GM18861 (cell line): ENCODE results near the gene CTNNBL1.

ENCODE experiments used
- ATAC-seq: cut with Tn5 transposase; IDR thresholded peaks from one replicate; pipeline ENCODE4 v1.9.1; 2021; ENCODE audit not compliant: unreplicated experiment

The CTNNBL1 gene

DNA sequence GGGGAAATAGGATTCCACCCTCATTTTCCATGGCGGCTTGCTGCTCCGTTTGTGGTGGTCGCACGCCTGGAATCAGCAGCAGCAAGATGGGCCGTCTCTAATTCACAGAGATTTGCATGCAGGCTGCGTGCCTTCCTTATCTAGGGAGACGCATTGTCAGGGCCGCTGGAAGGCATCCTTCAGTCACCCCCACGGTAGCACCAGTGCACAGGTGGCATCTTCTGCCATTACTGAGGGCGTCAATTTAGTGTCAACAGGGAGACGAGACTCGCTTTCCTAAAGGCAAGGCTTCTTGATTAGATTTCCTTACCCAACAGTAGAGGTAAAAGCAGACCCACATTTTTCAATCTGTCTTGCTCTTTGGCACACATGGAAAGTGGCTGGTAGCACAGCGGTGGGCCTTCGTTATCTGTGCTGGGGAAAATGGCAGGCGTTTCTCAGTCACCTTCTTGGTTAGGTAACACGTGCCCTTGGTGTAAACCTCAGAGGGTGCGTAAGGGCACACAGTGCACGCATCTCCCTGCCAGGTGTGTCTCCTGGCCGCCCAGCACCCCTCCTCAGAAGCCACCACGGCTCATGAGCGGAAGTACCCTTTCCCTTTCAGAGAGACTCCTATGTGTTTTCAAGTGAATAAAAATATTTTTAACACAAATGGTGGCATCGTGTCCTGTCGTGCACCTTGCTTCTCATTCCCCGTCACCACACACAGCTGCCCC lies 181.8 kb downstream of the CTNNBL1 start:
- ATAC-seq, result no peak

DNA sequence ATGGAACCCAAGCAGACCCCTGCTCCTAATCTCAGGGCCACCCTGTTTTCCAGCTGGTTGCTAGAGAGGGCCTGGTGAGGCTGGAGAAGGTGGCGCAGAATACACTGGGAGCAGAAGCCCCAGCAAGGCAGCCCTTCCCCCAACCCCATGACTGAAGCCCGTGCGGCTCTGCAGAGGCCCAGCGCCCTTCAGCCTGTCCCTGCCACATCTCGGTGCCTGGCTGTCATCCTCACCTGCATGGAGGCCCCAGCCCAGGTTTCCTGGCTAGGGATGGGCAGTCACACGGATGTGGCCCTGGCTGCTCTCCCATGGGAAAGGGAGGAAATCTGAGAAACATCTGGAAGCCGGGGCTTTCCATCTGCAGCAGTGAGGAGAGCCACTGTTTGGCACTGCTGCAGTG lies 183.0 kb downstream of the CTNNBL1 start:
- no peak for ATAC-seq

GRCh38 chr20:37877832-37878772 lies 184.3 kb downstream of the CTNNBL1 start:
- ATAC-seq, result no peak

DNA sequence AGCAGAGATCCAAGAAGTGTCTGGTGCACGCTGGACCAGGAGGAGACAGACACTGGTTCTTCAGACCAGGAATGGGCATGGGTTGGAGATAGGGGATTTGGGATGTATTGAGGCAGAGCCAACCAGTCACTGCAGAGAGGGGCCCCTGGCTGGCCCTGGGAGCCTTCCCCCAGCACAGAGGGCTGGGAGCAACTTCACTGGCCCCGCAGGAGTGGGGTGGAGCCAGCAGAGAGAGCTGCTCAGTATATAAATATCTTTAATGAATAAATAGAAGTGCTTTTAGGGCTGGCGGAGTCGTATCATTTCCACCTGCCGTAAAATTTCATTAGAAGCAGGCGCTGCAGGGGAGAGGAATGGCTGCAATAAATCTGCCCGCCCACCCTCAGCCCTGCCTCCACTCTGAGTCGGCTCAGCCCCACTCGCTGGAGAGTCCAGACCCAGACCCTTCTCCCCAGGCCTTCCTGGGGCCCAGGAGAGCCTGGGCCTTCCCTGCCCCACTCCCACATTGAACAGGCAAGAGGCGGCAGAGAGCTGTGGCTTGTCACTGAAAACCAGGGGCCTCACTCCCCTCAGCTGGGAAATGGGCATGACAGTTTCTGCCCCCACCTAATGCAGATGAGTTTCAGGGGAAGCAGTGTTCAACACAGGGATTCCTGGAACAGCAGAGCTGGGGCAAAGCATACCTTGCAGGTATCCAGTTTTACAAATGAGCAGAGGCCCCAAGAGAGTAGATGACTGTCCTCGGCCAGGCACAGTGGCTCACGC lies 185.2 kb downstream of the CTNNBL1 start:
- ATAC-seq, result no peak

DNA sequence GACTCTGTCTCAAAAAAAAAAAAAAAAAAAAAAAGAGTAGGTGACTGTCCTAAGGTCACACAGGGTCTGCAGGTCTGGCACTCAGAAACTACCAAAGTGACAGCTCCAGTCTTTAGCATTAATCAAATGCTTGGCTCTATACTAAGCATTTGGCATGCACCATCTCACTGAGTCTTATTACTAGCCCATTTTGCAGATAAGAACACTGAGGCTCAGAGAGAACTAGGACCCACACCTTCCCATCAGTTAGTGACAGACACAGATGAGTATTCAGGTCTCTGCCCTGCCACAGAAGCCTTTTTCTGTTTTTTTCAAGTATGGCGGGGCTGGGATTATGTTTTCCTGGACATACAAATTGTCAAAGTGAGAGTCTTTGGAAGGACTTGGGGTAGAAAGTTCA lies 186.0 kb downstream of the CTNNBL1 start:
- no peak for ATAC-seq

DNA sequence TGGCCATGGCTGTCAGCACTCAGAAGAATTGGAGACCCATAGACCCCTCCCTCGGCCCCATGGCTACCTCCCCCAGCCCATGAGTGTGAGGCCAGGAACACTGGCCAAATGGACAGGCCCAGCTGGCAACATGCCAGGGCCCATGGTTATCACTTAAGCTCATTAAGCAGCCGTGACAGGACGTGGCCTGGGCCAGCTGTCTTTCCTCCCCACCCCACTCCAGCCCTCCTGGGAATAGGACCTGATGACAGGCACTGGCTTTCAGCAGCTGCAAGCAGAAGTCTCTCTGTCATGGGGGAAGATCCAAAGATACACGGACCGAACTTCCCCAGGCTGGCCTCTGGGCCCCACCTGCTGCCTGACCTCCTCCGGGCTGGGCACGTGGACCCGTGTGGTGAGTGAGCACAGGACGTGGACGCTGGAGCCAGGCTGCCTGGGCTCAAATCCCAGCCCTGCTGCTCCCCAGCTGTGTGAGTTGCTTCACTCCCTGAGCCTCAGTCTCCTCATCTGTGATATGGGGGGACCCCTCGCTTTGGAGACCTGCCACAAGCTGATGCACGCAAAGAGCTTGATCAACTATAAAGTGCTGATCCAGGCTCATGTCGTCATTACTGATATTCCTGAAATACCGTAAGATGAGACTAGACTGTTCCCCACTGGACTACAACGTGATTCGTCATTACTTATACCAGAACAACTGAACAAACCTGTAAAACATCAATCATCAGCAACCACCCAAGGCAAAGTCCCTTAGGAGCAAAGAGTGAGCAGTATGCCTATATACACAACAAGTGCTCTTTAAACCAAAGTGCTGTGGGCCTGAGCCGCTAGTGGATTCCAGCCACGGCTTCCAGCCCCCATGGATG lies 187.1 kb downstream of the CTNNBL1 start:
- no peak for ATAC-seq

- ATAC-seq, result no peak
Observed at GRCh38 chr20:37881601-37882343, 187.9 kb downstream of the CTNNBL1 start.

GRCh38 chr20:37882961-37883712 lies 189.3 kb downstream of the CTNNBL1 start:
- no peak for ATAC-seq

DNA sequence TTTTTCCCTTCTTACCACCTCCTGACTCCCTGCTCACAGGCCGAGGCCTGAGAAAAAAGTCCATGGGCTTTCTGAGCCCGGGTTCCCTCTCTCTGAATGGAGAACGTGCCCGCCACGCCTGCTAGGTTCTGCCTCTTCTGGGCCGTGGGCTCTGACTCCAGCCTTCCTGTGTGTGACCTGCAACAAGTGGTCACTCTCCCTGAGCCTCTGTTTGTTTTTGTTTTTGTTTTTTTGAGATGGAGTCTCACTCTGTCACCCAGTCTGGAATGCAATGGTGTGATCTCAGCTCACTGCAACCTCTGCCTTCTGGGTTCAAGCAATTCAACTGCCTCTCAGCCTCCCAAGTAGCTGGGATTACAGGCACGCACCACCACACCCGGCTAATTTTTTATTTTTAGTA lies 191.2 kb downstream of the CTNNBL1 start:
- no peak for ATAC-seq

DNA sequence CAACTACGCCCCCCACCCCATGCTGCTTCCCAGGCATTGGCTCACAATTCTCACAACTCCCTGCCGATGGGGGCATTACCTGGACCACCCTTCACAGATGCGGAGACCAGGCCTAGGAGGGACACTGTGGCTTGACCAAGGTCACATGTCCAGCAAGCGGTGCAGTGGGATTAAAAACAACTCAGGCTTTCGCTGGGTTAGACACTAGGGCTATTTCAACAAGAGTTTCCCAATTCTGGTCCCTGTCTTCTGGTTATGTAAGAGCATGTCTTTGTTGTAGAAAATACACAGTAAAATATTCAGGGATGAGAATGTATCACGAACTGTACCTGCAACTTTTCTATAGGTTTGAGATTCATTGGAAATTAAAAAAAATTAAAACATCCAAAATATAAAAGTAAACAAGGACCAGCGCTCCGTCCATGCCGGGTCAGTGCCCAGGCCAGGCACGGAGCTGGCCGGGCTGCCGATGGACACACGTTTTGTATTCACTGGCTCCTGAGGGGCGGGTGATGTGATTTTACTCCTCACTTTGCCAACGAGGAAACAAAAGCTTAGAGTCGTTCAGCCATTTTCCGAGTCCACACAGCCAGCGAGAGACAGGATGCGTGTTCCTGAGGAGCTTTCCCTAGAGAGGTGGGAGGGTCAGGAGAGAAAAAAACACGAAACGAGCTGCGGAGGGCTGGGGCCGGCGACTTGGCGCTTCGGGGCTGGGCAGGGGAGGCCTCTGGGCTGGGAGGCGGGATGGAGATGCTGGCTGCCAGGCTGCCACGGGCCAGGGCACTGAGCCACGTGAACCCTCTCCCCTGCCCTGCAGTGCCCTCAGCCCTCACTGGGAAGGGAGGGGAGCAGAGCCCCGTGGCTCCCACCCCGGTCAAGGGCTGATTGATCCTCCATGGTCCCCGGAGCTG lies 192.0 kb downstream of the CTNNBL1 start:
- no peak for ATAC-seq

- no peak for ATAC-seq
Observed at GRCh38 chr20:37886851-37887297, 193.0 kb downstream of the CTNNBL1 start.

DNA sequence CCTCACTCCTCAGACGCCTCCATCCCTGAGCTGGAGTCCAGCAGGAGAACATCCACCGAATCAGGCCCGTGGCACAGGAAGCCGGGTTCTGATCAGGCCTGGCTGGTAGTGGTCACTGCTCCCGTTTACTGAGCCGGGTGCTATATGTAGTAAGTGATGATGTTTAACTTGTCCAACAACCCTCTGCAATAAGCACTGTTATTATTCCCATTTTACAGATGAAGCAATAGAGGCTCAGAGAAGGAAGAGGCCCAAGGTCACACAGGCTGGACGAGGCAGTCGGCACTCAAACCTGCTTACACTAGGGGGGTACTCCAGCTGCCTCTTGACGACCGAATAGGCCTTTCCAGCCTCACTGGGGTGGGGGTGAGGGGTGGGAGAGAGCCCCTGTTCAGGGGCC lies 194.8 kb downstream of the CTNNBL1 start:
- no peak for ATAC-seq

GRCh38 chr20:37890108-37890507 lies 196.3 kb downstream of the CTNNBL1 start:
- no peak for ATAC-seq

DNA sequence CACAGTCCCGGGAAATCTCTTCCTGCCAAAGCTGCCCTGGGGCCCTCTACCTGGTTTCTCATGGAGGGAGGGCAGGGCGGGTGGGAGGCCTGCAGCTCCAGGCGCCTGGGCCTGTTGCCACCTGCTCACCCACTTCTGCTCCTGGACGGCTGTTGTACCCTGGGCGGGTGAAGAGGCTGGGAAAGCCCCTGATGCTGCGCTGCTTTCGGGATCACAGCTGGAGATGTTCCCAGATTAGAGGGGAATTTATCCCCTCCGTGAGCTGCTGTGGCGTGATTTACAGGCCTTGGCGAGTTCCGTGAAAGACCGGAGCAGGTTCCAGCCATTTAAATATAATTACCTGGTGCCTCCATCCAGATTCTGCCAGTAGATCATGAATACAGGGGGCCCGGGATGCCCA lies 196.8 kb downstream of the CTNNBL1 start:
- no peak for ATAC-seq

- no peak for ATAC-seq
Observed at GRCh38 chr20:37892001-37892400, 198.2 kb downstream of the CTNNBL1 start.

GRCh38 chr20:37893566-37894241 lies 199.9 kb downstream of the CTNNBL1 start:
- no peak for ATAC-seq

DNA sequence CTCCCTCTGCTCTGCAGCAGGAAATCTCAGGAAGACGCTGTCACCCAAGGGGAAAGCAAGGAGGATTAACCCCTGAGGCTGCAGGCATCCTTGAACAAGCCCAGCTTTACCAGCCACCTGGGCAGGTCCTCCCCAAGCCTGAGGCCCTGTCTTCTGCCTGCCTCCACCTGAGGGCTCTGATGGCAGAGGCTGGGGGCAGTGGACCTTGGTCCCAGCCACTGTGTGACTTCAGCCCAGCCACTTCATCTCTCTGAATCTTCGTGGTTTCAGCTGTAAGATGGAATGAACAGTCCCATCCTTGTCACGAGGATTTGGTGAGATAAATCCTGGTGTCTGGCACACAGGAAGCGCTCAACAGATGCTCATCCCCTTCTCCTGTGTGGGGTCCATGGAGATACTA lies 200.6 kb downstream of the CTNNBL1 start:
- ATAC-seq, result no peak
